A673 (cell line): ENCODE results near the gene PNMA1. TPM values are rescaled to one million over a fixed set of nuclear protein-coding genes. Genes with fewer than 3 reads are reported as not detected.

Source experiments
- BruUV-seq: library from RNA; stranded (reverse); fragments of 400-500 nt; replicated peaks from 2 replicates; lab custom pipeline; 2021; lab: Mats Ljungman, UMichigan
- CTCF ChIA-PET: fragments of 300-600 bp; sonication (Branson Sonifier 250); formaldehyde crosslinking; loops from one replicate; lab custom pipeline; 2022; ENCODE audit warnings: antibody characterized with exemption; lab: Charles Lee
- POLR2A ChIA-PET: fragments of 300-600 bp; sonication (Branson Sonifier 250); formaldehyde crosslinking; loops from one replicate; lab custom pipeline; 2022; ENCODE audit warnings: antibody characterized with exemption; ENCODE audit not compliant: low non-redundant PET; lab: Charles Lee
- DNase-seq: peaks from one replicate; pipeline ENCODE4 v3.0.0-alpha.2; 2015; ENCODE audit warnings: low spot score
- H3K27ac ChIP-seq: fragments of 200-600 bp; sonication (generic); 2 replicates; pipeline ENCODE4 v1.5.1; 2016; ENCODE audit warnings: mixed run types, low read depth, mild to moderate bottlenecking, mixed read lengths, antibody characterized with exemption, low read length; ENCODE audit not compliant: poor library complexity, severe bottlenecking
- H3K27me3 ChIP-seq: fragments of 200-600 bp; sonication (generic); replicated peaks from 2 replicates; pipeline ENCODE4 v1.6.1; 2017; ENCODE audit warnings: mixed run types, low read depth, mild to moderate bottlenecking, mixed read lengths, antibody characterized with exemption, low read length; ENCODE audit not compliant: insufficient read depth, poor library complexity
- H3K36me3 ChIP-seq: fragments of 200-600 bp; sonication (generic); 2 replicates; pipeline ENCODE4 v1.6.1; 2016; ENCODE audit warnings: mixed run types, mild to moderate bottlenecking, mixed read lengths, antibody characterized with exemption, low read length; ENCODE audit not compliant: insufficient read depth, poor library complexity, severe bottlenecking
- H3K4me1 ChIP-seq: fragments of 200-600 bp; sonication (generic); 2 replicates; pipeline ENCODE4 v1.6.1; 2017; ENCODE audit warnings: mixed run types, mild to moderate bottlenecking, mixed read lengths, antibody characterized with exemption, low read length; ENCODE audit not compliant: insufficient read depth, poor library complexity, severe bottlenecking
- H3K4me3 ChIP-seq: fragments of 200-600 bp; sonication (generic); 2 replicates; pipeline ENCODE4 v1.5.1; 2016; ENCODE audit warnings: low read depth, mixed run types, mild to moderate bottlenecking, mixed read lengths, low read length; ENCODE audit not compliant: poor library complexity, severe bottlenecking
- H3K9me3 ChIP-seq: fragments of 200-600 bp; sonication (generic); 2 replicates; pipeline ENCODE4 v1.6.1; 2016; ENCODE audit warnings: mixed run types, low read depth, mild to moderate bottlenecking, mixed read lengths, antibody characterized with exemption, low read length; ENCODE audit not compliant: poor library complexity, severe bottlenecking
- EZH2 ChIP-seq: fragments of 200-600 bp; sonication (generic); IDR thresholded peaks from 2 replicates; pipeline ENCODE4 v1.6.1; 2017; ENCODE audit warnings: borderline replicate concordance, low read depth, mild to moderate bottlenecking, mixed read lengths, antibody characterized with exemption, low read length; ENCODE audit not compliant: poor library complexity, severe bottlenecking
- intact Hi-C: fragments of 100-400 bp; cut with micrococcal nuclease; formaldehyde crosslinking; loops from one replicate; pipeline ENCODE4 v1.10.0; 2022; ENCODE audit not compliant: unreplicated experiment
- total RNA-seq: library from RNA; stranded (reverse); gene quantifications from 2 replicates; pipeline ENCODE4 v1.2.3, GENCODE V29; 2021
- TF ChIP-seq, protein P1 (sequence below): fragments of 300-800, 200-600 bp; sonication (generic); conservative IDR thresholded peaks from 2 replicates; pipeline ENCODE4 v1.5.1; 2017; ENCODE audit warnings: low read depth, mild to moderate bottlenecking, antibody characterized with exemption, low read length, moderate library complexity, mixed read lengths

PNMA1 gene
- total RNA-seq, 1 experiment from 2014 or later = 51.4 TPM

GRCh38 chr14:73739174-73739898 lies 25.2 kb upstream of the PNMA1 start:
- TF ChIP-seq EZH2 = no peak
- TF ChIP-seq, protein P1, sequence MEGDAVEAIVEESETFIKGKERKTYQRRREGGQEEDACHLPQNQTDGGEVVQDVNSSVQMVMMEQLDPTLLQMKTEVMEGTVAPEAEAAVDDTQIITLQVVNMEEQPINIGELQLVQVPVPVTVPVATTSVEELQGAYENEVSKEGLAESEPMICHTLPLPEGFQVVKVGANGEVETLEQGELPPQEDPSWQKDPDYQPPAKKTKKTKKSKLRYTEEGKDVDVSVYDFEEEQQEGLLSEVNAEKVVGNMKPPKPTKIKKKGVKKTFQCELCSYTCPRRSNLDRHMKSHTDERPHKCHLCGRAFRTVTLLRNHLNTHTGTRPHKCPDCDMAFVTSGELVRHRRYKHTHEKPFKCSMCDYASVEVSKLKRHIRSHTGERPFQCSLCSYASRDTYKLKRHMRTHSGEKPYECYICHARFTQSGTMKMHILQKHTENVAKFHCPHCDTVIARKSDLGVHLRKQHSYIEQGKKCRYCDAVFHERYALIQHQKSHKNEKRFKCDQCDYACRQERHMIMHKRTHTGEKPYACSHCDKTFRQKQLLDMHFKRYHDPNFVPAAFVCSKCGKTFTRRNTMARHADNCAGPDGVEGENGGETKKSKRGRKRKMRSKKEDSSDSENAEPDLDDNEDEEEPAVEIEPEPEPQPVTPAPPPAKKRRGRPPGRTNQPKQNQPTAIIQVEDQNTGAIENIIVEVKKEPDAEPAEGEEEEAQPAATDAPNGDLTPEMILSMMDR = no peak
- intact Hi-C loops = no loop called here
- Histone ChIP-seq H3K9me3 (no peaks in the 10 kb centered on the region), H3K27me3 (no peaks in the 10 kb centered on the region), H3K36me3 (peaks cover 39% of the 10 kb centered on the region), H3K4me1 (peaks cover 37% of the 10 kb centered on the region), H3K4me3 (no peak overlapping the region), H3K27ac (no peak overlapping the region)
- BruUV-seq = TSS peak; percentile 32
- ChIA-PET POLR2A (no interaction called here), CTCF (no interaction called here)
- DNase-seq = no peak

DNA sequence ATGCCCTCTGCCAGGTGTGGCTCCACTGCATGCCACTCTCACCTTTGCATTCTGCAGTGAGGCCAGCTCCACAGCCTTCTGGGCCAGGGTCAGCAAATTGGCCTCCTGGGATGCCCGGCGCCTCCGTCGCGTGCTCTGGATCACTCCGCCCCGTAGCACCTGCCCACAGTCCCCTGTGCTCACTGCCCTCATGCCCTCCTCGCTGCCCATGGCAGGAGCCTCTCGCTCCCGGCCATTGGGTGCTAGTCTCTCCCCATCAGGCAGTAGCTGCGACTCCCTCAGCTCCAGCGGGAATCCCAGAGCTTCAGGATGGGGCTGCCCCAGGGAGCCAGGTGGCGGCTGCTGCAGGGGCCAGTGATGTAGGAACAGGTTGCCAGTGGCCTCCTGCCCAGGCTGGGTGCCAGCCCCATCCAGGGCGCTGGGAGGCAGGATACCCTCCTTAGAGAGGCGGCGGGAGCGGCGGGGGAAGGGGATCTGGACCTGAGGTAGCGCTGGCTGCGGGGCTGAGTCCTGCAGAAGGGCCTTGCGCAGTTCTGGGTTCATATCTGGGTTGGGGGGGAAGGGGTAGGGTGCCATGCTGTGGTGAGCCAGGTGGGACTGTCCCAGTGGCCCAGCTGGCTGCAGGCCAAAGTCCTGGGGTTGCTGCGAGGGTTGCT lies 24.5 kb upstream of the PNMA1 start:
- no peak for TF ChIP-seq EZH2
- TF ChIP-seq, protein P1 = no peak
- H3K4me3 ChIP-seq = no peak overlapping the region
- DNase-seq = no peak
- H3K27me3 ChIP-seq = no peaks in the 10 kb centered on the region
- peaks cover 39% of the 10 kb centered on the region for H3K36me3 ChIP-seq
- ChIA-PET POLR2A (no interaction called here), CTCF (interaction anchor here (0.6 kb wide), 1 partner anchor 43 kb away, joined by 7 read pairs; no protein-coding TSS in a partner anchor)
- peaks cover 30% of the 10 kb centered on the region for H3K4me1 ChIP-seq
- intact Hi-C loops = no loop called here
- BruUV-seq = no TSS peak
- no peak overlapping the region for H3K27ac ChIP-seq
- no peaks in the 10 kb centered on the region for H3K9me3 ChIP-seq

GRCh38 chr14:73736842-73737241 lies 22.7 kb upstream of the PNMA1 start:
- Histone ChIP-seq H3K27ac (no peak overlapping the region), H3K4me1 (peaks cover 12% of the 10 kb centered on the region), H3K9me3 (no peaks in the 10 kb centered on the region), H3K36me3 (peaks cover 41% of the 10 kb centered on the region), H3K27me3 (no peaks in the 10 kb centered on the region), H3K4me3 (no peak overlapping the region)
- ChIA-PET CTCF (no interaction called here), POLR2A (no interaction called here)
- BruUV-seq = no TSS peak
- intact Hi-C loops = no loop called here
- DNase-seq = no peak
- TF ChIP-seq, protein P1 = no peak
- TF ChIP-seq EZH2 = no peak
